Osteocyte (in vitro differentiated cells): ENCODE measurements around the gene PDS5A. TPM values are rescaled to one million over a fixed set of nuclear protein-coding genes. Genes with fewer than 3 reads are reported as not detected.

Experiments used
- DNase-seq: peaks from one replicate; pipeline ENCODE4 v3.0.0; 2021; ENCODE audit warnings: mixed read lengths; ENCODE audit not compliant: unreplicated experiment; ENCODE audit errors: extremely low spot score
- H3K27ac Mint-ChIP-seq: one replicate; pipeline ENCODE4 v1.8.0; 2021; ENCODE audit warnings: mild to moderate bottlenecking, mixed read lengths; ENCODE audit not compliant: unreplicated experiment
- H3K27me3 Mint-ChIP-seq: one replicate; pipeline ENCODE4 v1.8.0; 2021; ENCODE audit warnings: mixed read lengths; ENCODE audit not compliant: unreplicated experiment
- H3K36me3 Mint-ChIP-seq: one replicate; pipeline ENCODE4 v1.8.0; 2021; ENCODE audit warnings: mixed read lengths; ENCODE audit not compliant: unreplicated experiment
- H3K4me1 Mint-ChIP-seq: one replicate; pipeline ENCODE4 v1.8.0; 2021; ENCODE audit warnings: mixed read lengths; ENCODE audit not compliant: unreplicated experiment
- H3K4me3 Mint-ChIP-seq: one replicate; pipeline ENCODE4 v1.8.0; 2021; ENCODE audit warnings: mild to moderate bottlenecking, moderate library complexity, mixed read lengths; ENCODE audit not compliant: unreplicated experiment
- H3K9me3 Mint-ChIP-seq: one replicate; pipeline ENCODE4 v1.8.0; 2021; ENCODE audit warnings: mixed read lengths; ENCODE audit not compliant: unreplicated experiment
- total RNA-seq: library from RNA; stranded (reverse); gene quantifications from 2 replicates; pipeline ENCODE4 v1.2.1, GENCODE V29; 2021
- TF ChIP-seq, protein P1 (sequence below): fragments of 200-600 bp; sonication (generic); IDR thresholded peaks from 2 replicates; pipeline ENCODE4 v1.5.0; 2021; ENCODE audit warnings: antibody characterized with exemption, mild to moderate bottlenecking, moderate library complexity

Gene PDS5A
- total RNA-seq, 1 donor from 2014 or later, result 72.8 TPM

DNA sequence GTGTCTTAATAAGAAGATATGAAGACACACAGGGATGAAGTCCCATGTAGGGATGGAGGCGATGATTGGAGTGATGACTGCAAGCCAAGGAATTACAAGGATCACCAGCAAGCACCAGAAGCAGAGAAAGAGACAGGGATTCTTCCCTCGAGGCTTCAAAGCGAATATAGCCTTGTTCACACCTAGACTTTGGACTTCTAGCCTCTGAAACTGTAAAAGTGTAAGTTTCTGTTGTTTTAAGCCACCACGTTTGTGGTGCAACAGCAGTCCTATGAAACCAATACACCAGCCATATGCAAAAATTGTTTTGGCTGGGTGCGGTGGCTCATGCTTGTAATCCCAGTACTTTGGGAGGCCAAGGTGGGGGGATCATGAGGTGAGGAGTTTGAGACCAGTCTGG lies 9.8 kb upstream of the PDS5A start:
- Mint-ChIP-seq H3K4me3 (no peak overlapping the region), H3K27me3 (no peaks in the 10 kb centered on the region), H3K27ac (no peak overlapping the region), H3K36me3 (no peaks in the 10 kb centered on the region), H3K9me3 (no peaks in the 10 kb centered on the region), H3K4me1 (no peaks in the 10 kb centered on the region)
- TF ChIP-seq, protein P1, sequence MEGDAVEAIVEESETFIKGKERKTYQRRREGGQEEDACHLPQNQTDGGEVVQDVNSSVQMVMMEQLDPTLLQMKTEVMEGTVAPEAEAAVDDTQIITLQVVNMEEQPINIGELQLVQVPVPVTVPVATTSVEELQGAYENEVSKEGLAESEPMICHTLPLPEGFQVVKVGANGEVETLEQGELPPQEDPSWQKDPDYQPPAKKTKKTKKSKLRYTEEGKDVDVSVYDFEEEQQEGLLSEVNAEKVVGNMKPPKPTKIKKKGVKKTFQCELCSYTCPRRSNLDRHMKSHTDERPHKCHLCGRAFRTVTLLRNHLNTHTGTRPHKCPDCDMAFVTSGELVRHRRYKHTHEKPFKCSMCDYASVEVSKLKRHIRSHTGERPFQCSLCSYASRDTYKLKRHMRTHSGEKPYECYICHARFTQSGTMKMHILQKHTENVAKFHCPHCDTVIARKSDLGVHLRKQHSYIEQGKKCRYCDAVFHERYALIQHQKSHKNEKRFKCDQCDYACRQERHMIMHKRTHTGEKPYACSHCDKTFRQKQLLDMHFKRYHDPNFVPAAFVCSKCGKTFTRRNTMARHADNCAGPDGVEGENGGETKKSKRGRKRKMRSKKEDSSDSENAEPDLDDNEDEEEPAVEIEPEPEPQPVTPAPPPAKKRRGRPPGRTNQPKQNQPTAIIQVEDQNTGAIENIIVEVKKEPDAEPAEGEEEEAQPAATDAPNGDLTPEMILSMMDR, result no peak
- DNase-seq, result no peak

DNA sequence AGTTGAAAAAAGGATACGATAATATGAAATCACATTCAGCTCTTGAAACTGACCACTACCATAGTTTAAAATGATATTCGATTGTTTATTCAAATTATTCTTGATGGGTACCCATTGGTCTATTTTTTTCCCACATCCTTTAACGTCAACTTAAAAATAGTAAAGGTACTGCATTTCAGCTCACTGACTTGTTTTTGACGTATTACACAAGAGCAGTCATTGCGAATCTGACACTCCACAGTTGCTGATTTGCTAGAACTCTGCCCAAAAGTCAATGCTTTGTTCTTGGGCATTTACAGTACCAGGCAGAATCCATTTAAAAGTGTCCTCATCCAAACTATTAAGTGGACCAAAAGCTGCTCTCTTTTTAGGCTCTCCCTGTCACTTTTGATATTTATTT lies 1.2 kb upstream of the PDS5A start:
- H3K4me3 Mint-ChIP-seq, result no peak overlapping the region

DNA sequence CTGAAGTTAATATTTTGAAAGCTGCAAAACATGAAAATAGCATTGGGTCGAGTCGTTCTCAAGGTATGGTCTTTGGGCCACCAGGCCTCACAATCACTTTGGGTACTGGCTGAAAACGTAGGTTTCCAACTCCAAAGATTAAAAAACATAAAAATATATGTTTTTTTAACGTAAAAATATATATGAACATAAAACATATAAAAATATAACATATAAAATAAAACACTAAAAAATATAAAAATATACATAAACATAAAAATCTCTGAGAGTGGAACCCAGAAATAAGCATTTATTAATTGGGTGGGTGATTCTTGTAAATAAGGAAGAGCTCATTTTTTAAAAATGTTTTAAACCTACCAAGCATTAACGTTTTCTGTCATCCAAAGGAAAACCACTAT lies 666 bp upstream of the PDS5A start:
- Mint-ChIP-seq H3K27me3 (no peaks in the 10 kb centered on the region), H3K4me1 (peaks cover 24% of the 10 kb centered on the region), H3K4me3 (peak overlapping the region; percentile 85), H3K36me3 (peaks cover 11% of the 10 kb centered on the region), H3K27ac (peak overlapping the region; percentile 93), H3K9me3 (no peaks in the 10 kb centered on the region)
- TF ChIP-seq, protein P1, result no peak
- no peak for DNase-seq

More for the DNA sequence above, 1.2 kb upstream of the PDS5A start:
- peaks cover 20% of the 10 kb centered on the region for H3K4me1 Mint-ChIP-seq
- no peaks in the 10 kb centered on the region for H3K27me3 Mint-ChIP-seq
- DNase-seq, result no peak
- peaks cover 8% of the 10 kb centered on the region for H3K36me3 Mint-ChIP-seq
- H3K27ac Mint-ChIP-seq, result no peak overlapping the region
- H3K9me3 Mint-ChIP-seq, result no peaks in the 10 kb centered on the region
- TF ChIP-seq, protein P1, result no peak

DNA sequence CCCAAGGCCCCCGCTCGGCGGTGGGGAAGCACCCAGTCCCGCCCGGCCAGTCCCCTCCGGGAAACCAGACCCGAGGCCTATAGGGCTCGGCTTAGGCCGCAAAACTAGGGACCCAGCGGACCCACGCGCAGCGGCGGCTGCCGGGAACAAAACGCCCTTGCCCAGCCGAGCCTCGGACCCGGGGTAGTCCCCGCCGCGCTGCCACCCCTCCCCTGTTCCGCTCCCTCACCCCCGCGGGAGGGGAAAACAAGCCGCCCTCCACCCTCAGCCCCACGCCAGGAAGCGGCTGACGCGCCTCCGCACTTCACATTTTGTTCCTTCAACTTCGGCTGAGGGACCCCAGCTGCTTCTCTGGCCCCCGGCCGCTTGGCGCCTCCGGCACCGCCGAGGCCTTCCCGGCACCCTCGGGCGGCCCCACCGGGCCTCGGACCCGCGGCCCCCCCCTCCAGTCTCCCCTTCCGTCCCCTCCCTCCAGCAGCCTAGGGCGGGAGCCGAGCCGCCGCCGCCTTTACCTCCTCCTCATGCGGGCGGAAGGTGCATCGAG lies 694 bp downstream of the PDS5A start:
- Mint-ChIP-seq H3K27ac (peak overlapping the region; percentile 91), H3K27me3 (no peaks in the 10 kb centered on the region), H3K9me3 (no peaks in the 10 kb centered on the region), H3K36me3 (peaks cover 16% of the 10 kb centered on the region), H3K4me1 (peaks cover 25% of the 10 kb centered on the region), H3K4me3 (peak overlapping the region; percentile 87)
- TF ChIP-seq, protein P1, result no peak
- DNase-seq, result peak; percentile 84

DNA sequence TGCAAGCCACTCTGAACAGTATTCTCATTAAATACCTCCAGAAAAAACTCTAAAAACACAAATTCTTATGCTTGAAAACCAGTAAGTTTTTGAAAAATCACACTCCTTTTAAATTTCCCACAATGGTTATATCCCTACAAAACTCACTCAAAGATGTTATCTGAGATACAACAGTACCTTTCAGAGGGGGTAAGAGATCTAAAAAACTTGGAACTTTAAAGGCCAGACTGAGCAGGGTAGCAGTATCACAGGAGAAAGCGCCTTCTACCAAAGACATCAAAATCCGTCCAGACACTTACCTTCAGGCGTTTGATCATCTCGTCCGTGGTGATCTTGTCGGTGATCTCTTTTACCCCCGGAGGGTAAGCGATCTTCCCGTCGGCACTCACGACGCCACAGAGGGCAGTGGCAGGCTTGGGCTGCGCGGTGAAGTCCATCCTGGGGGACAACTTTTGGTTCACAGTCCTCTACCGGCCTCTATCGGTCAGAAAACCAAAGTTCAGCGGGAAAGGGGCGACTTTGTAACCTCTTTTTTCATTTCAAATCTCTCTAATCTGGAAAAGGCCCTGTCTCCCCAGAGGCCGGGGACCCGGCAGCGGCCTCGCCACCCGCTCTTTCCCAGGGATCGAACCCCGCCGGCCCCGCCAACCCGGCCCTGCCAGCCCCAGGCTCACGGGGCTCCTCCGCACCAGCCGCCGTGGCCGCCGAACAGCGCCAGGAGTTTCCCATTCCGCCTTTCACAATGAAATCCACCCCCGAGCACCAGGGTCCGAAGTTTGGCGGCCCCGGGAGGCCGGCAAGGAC lies 1.4 kb downstream of the PDS5A start:
- H3K9me3 Mint-ChIP-seq, result no peaks in the 10 kb centered on the region
- peak; percentile 88 for DNase-seq
- TF ChIP-seq, protein P1, result peak; percentile 88
- H3K4me1 Mint-ChIP-seq, result peaks cover 25% of the 10 kb centered on the region
- peak overlapping the region; percentile 91 for H3K27ac Mint-ChIP-seq
- peaks cover 16% of the 10 kb centered on the region for H3K36me3 Mint-ChIP-seq
- peak overlapping the region; percentile 87 for H3K4me3 Mint-ChIP-seq
- H3K27me3 Mint-ChIP-seq, result no peaks in the 10 kb centered on the region
